Cardiac muscle cell (in vitro differentiated cells and primary cell): ENCODE results near the gene CCT7. TPM values are rescaled to one million over a fixed set of nuclear protein-coding genes. Genes with fewer than 3 reads are reported as not detected.

ENCODE experiments used
- DNase-seq, 2 donors: peaks; one replicate each; pipeline versions ENCODE4 v3.0.0 to v3.0.0-alpha.2; 2010 to 2017; ENCODE audit warnings: low read depth in 1 of 2, low spot score in 1 of 2
- H3K27ac ChIP-seq: fragments of 200-600 bp; sonication (generic); 2 replicates; pipeline ENCODE4 v1.5.1; 2016
- H3K27me3 ChIP-seq: fragments of 200-600 bp; sonication (generic); 2 replicates; pipeline ENCODE4 v1.6.0; 2016; ENCODE audit warnings: control low read depth
- H3K36me3 ChIP-seq: fragments of 200-600 bp; sonication (generic); 2 replicates; pipeline ENCODE4 v1.5.1; 2016; ENCODE audit warnings: control low read depth
- H3K4me1 ChIP-seq: fragments of 200-600 bp; sonication (generic); 2 replicates; pipeline ENCODE4 v1.8.1; 2017; ENCODE audit warnings: low read depth, mild to moderate bottlenecking, mixed run types
- H3K4me3 ChIP-seq: fragments of 200-600 bp; sonication (generic); 2 replicates; pipeline ENCODE4 v1.5.1; 2016; ENCODE audit warnings: mild to moderate bottlenecking
- H3K9me3 ChIP-seq: fragments of 200-600 bp; sonication (generic); 2 replicates; pipeline ENCODE4 v1.5.1; 2017; ENCODE audit warnings: low read depth, mild to moderate bottlenecking, control low read depth
- polyA plus RNA-seq: library from polyadenylated mRNA; unstranded; fragments of >200 nt; fragmentation: Nextera tagmentation; extraction: Ambion mirVana; gene quantifications from 2 replicates; pipeline ENCODE4 v1.2.1, GENCODE V29; 2016
- total RNA-seq: library from RNA; depleted of rRNA; stranded (reverse); fragments of >200 nt; gene quantifications from 2 replicates; pipeline ENCODE4 v1.2.3, GENCODE V29; 2016
- TF ChIP-seq, protein P1 (sequence below): IDR thresholded peaks from 2 replicates; pipeline ENCODE4 v1.5.1; 2012; ENCODE audit warnings: low read depth, mild to moderate bottlenecking, low read length

The CCT7 gene
- total and polyA plus RNA-seq, 2 experiments from 2014 or later = 370 to 384 TPM

GRCh38 chr2:73253400-73253799 lies 19.3 kb downstream of the CCT7 start:
- TF ChIP-seq, protein P1, sequence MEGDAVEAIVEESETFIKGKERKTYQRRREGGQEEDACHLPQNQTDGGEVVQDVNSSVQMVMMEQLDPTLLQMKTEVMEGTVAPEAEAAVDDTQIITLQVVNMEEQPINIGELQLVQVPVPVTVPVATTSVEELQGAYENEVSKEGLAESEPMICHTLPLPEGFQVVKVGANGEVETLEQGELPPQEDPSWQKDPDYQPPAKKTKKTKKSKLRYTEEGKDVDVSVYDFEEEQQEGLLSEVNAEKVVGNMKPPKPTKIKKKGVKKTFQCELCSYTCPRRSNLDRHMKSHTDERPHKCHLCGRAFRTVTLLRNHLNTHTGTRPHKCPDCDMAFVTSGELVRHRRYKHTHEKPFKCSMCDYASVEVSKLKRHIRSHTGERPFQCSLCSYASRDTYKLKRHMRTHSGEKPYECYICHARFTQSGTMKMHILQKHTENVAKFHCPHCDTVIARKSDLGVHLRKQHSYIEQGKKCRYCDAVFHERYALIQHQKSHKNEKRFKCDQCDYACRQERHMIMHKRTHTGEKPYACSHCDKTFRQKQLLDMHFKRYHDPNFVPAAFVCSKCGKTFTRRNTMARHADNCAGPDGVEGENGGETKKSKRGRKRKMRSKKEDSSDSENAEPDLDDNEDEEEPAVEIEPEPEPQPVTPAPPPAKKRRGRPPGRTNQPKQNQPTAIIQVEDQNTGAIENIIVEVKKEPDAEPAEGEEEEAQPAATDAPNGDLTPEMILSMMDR = no peak

GRCh38 chr2:73253901-73254300 lies 19.8 kb downstream of the CCT7 start:
- H3K4me1 ChIP-seq = no peaks in the 10 kb centered on the region
- H3K27me3 ChIP-seq = no peaks in the 10 kb centered on the region
- TF ChIP-seq, protein P1 = no peak
- no peak overlapping the region for H3K27ac ChIP-seq
- H3K9me3 ChIP-seq = no peaks in the 10 kb centered on the region
- peaks cover 42% of the 10 kb centered on the region for H3K36me3 ChIP-seq
- no peak for DNase-seq
- no peak overlapping the region for H3K4me3 ChIP-seq

More at GRCh38 chr2:73253400-73253799, 19.3 kb downstream of the CCT7 start:
- Histone ChIP-seq H3K27me3 (no peaks in the 10 kb centered on the region), H3K4me1 (no peaks in the 10 kb centered on the region), H3K4me3 (no peak overlapping the region), H3K36me3 (peaks cover 47% of the 10 kb centered on the region), H3K9me3 (no peaks in the 10 kb centered on the region), H3K27ac (no peak overlapping the region)
- DNase-seq = no peak

DNA sequence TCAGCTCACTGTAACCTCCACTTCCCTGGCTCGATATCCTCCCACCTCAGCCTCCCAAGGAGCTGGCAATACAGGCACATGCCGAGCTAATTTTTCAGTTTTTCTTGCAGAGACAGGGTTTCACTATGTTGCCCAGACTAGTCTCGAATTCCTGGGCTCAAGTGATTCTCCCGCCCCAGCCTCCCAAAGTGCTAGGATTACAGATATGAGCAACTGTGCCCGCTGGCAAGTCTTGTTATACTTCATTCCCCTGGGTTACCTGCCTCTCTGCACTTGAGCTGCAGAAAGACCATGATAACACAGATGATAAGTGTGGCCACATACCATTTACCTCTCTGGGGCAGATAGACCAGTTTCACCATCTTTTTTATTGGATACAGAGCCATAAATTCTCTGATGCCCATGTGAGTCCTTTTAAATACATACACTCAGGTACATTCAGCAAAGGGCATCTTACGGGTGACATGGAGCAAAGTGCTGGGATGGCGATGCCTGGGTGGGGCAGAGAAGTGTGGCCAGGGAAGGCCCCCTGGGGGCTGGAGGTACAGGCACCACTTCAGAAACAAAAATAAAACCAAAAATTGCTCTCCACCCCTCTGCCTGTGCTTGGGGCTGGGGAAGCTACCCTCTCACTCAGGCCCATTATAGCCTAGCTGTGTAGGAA lies 20.4 kb downstream of the CCT7 start:
- H3K4me1 ChIP-seq = no peaks in the 10 kb centered on the region
- peaks cover 36% of the 10 kb centered on the region for H3K36me3 ChIP-seq
- H3K4me3 ChIP-seq = no peak overlapping the region
- H3K27me3 ChIP-seq = no peaks in the 10 kb centered on the region
- H3K9me3 ChIP-seq = no peaks in the 10 kb centered on the region
- TF ChIP-seq, protein P1 = no peak
- no peak for DNase-seq
- H3K27ac ChIP-seq = no peak overlapping the region

DNA sequence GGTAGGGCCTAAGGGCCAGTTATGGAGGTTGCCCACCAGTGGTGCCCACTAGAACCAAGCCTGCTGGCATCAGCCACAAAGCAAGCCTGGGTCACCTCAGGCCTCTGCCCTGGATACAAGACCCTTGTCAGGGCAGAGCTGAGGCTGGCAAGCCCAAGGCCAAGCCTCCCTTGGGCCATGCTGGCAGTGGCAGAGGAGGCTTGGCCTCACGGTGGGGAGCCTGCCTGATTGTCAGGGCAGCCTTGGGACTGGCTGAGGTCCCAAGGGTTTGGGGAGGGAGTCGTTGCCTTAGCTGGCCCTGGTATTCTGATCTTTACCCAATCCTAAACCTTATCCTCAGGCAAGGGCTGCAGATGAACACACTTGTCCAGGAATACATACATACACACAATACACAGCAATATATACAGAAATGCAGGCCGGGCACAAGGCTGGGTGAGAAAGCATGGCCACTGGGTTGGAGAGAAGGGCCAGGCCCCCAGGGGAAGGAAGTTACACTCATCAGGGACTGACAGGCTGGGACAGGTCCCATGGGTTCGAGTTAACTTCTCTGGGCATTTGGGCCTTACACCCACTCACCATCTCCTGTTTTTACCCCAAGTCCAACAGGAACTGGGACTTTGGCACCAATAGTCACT lies 21.0 kb downstream of the CCT7 start:
- Histone ChIP-seq H3K27me3 (no peaks in the 10 kb centered on the region), H3K36me3 (peaks cover 30% of the 10 kb centered on the region), H3K4me1 (no peaks in the 10 kb centered on the region), H3K27ac (no peak overlapping the region), H3K9me3 (no peaks in the 10 kb centered on the region), H3K4me3 (no peak overlapping the region)
- no peak for DNase-seq
- TF ChIP-seq, protein P1 = no peak

DNA sequence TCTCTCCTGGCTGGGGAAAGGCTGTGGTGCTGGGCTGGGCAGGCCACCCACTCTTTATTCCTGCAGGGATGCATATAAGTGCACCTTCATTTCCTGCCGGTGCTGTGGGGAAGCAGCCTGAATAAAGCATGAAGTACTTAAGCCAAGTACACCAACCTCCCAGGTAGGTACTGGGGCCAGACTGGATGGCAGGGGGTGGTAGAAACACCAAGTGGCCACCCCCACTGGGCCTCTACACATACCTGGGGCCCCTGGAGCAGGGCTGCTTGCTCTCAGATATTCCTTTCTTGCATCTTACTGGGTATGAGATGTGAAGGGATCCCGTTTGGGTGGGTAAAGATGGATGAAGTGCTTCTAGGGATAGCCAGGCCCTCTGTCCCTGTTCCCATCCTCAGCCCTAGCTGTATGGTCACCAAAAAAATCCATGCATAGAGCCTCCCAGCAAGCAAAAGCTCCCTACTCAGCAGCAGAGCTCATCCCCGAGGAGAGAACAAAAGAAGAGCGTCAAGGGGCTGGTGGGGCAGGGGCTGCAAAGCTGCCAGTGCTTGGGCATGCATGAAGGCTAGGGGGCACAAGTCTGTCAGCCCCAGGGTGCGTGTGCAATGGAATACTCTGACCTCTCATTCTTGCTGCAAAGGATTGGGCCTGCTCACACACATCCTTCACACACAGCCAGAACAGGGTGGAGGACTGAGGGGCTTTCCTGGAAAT lies 22.0 kb downstream of the CCT7 start:
- H3K27ac ChIP-seq = no peak overlapping the region
- no peaks in the 10 kb centered on the region for H3K4me1 ChIP-seq
- H3K9me3 ChIP-seq = no peaks in the 10 kb centered on the region
- no peak overlapping the region for H3K4me3 ChIP-seq
- H3K36me3 ChIP-seq = peaks cover 20% of the 10 kb centered on the region
- TF ChIP-seq, protein P1 = no peak
- no peaks in the 10 kb centered on the region for H3K27me3 ChIP-seq
- no peak for DNase-seq
